ENCODE measurements around the gene DYSF. TPM values are rescaled to one million over a fixed set of nuclear protein-coding genes. Genes with fewer than 3 reads are reported as not detected.

Gene DYSF
- polyA plus RNA-seq, 1 donor (not counting 4 experiments of a cell fraction or from before 2014, with no cell fraction given), result 8.2 TPM

DNA sequence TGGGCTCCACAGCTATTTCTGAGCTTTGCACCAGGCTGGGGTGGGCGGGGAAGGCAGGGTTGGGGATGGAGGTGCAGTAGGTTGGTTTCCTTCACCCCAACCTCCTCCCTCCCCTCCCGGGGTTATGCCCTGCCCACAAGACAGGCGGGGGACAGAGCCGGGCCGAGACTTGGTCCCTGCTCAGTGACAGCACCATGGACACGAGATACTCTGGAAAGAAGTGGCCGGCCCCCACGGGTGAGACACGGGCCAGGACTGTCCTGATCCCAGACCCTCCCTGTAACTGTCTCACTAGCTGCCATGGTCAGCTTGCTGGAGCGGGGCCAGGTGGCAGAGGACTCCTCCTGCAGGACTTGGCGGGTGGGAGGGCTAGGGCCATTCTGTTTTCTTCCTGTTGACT lies 59.7 kb downstream of the DYSF start:
- TF ChIP-seq, protein P1, sequence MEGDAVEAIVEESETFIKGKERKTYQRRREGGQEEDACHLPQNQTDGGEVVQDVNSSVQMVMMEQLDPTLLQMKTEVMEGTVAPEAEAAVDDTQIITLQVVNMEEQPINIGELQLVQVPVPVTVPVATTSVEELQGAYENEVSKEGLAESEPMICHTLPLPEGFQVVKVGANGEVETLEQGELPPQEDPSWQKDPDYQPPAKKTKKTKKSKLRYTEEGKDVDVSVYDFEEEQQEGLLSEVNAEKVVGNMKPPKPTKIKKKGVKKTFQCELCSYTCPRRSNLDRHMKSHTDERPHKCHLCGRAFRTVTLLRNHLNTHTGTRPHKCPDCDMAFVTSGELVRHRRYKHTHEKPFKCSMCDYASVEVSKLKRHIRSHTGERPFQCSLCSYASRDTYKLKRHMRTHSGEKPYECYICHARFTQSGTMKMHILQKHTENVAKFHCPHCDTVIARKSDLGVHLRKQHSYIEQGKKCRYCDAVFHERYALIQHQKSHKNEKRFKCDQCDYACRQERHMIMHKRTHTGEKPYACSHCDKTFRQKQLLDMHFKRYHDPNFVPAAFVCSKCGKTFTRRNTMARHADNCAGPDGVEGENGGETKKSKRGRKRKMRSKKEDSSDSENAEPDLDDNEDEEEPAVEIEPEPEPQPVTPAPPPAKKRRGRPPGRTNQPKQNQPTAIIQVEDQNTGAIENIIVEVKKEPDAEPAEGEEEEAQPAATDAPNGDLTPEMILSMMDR (optimal IDR thresholded peaks at IDR 0.05 in 1 of 3, IDR thresholded peaks at IDR 0.05 in 1 of 3, conservative IDR thresholded peaks at IDR 0.05 in 1 of 3; ENCODE audit: extremely low read depth in 1 of 3, insufficient read depth in 2 of 3, low read length in 3 of 3), result no peak
- no peak for TF ChIP-seq EZH2 (IDR thresholded peaks at IDR 0.05; ENCODE audit: low read length)
- Histone ChIP-seq H3K4me3 (ENCODE audit: control insufficient read depth in 2 of 3, extremely low read depth in 1 of 3, insufficient read depth in 2 of 3, low read depth in 1 of 3, low read length in 3 of 3) (no peak overlapping the region), H3K4me1 (ENCODE audit: control insufficient read depth, extremely low read depth, insufficient read depth, low read length) (no peaks in the 10 kb centered on the region), H2AFZ (ENCODE audit: control insufficient read depth, low read length) (no peak overlapping the region), H3K9ac (ENCODE audit: control insufficient read depth, extremely low read depth, insufficient read depth, low read length) (no peak overlapping the region), H3K27ac (ENCODE audit: control insufficient read depth, insufficient read depth, low read length) (no peak overlapping the region), H3K79me2 (ENCODE audit: control insufficient read depth, insufficient read depth, low read length) (no peaks in the 10 kb centered on the region), H3K4me2 (ENCODE audit: control insufficient read depth, extremely low read depth, insufficient read depth, low read depth, low read length) (no peak overlapping the region), H4K20me1 (ENCODE audit: control insufficient read depth, extremely low read depth, insufficient read depth, low read length) (no peaks in the 10 kb centered on the region), H3K9me3 (ENCODE audit: control insufficient read depth, low read depth, low read length) (no peaks in the 10 kb centered on the region), H3K36me3 (ENCODE audit: control insufficient read depth in 2 of 2, extremely low read depth in 1 of 2, insufficient read depth in 2 of 2, low read length in 2 of 2) (peaks cover 0 to 3% of the 10 kb centered on the region in 2 experiments), H3K9me1 (ENCODE audit: control insufficient read depth, extremely low read depth, insufficient read depth, low read length) (no peaks in the 10 kb centered on the region), H3K27me3 (ENCODE audit: control insufficient read depth, extremely low read depth, insufficient read depth, low read length) (peaks cover 5% of the 10 kb centered on the region)
- dilution Hi-C loops (cut with MboI; ENCODE audit: extremely low pct_ligation_motif_present, low sequenced_read_pairs), result no loop called here
- FAIRE-seq (no peak), DNase-seq (ENCODE audit: low read depth, low spot score) (no peak)

GRCh38 chr2:71513721-71514120 lies 60.4 kb downstream of the DYSF start:
- peaks cover 0 to 3% of the 10 kb centered on the region in 2 experiments for H3K36me3 ChIP-seq (ENCODE audit: control insufficient read depth in 2 of 2, extremely low read depth in 1 of 2, insufficient read depth in 2 of 2, low read length in 2 of 2)
- H3K4me2 ChIP-seq (ENCODE audit: control insufficient read depth, extremely low read depth, insufficient read depth, low read depth, low read length), result no peak overlapping the region
- DNase-seq (ENCODE audit: low read depth, low spot score) (no peak), FAIRE-seq (no peak)
- H3K4me1 ChIP-seq (ENCODE audit: control insufficient read depth, extremely low read depth, insufficient read depth, low read length), result no peaks in the 10 kb centered on the region
- no peaks in the 10 kb centered on the region for H4K20me1 ChIP-seq (ENCODE audit: control insufficient read depth, extremely low read depth, insufficient read depth, low read length)
- H2AFZ ChIP-seq (ENCODE audit: control insufficient read depth, low read length), result no peak overlapping the region
- peaks cover 5% of the 10 kb centered on the region for H3K27me3 ChIP-seq (ENCODE audit: control insufficient read depth, extremely low read depth, insufficient read depth, low read length)
- TF ChIP-seq, protein P1 (optimal IDR thresholded peaks at IDR 0.05 in 1 of 3, IDR thresholded peaks at IDR 0.05 in 1 of 3, conservative IDR thresholded peaks at IDR 0.05 in 1 of 3; ENCODE audit: extremely low read depth in 1 of 3, insufficient read depth in 2 of 3, low read length in 3 of 3), result no peak
- no peak for TF ChIP-seq EZH2 (IDR thresholded peaks at IDR 0.05; ENCODE audit: low read length)
- no peak overlapping the region for H3K4me3 ChIP-seq (ENCODE audit: control insufficient read depth in 2 of 3, extremely low read depth in 1 of 3, insufficient read depth in 2 of 3, low read depth in 1 of 3, low read length in 3 of 3)
- no peaks in the 10 kb centered on the region for H3K79me2 ChIP-seq (ENCODE audit: control insufficient read depth, insufficient read depth, low read length)
- no peak overlapping the region for H3K27ac ChIP-seq (ENCODE audit: control insufficient read depth, insufficient read depth, low read length)
- no peaks in the 10 kb centered on the region for H3K9me1 ChIP-seq (ENCODE audit: control insufficient read depth, extremely low read depth, insufficient read depth, low read length)
- no peaks in the 10 kb centered on the region for H3K9me3 ChIP-seq (ENCODE audit: control insufficient read depth, low read depth, low read length)
- dilution Hi-C loops (cut with MboI; ENCODE audit: extremely low pct_ligation_motif_present, low sequenced_read_pairs), result no loop called here
- H3K9ac ChIP-seq (ENCODE audit: control insufficient read depth, extremely low read depth, insufficient read depth, low read length), result no peak overlapping the region

All from keratinocyte (primary cell).